HG02678 (cell line): ENCODE data around the gene SLC24A1.

Experiments
- ATAC-seq: cut with Tn5 transposase; IDR thresholded peaks from one replicate; pipeline ENCODE4 v1.9.1; 2021; ENCODE audit warnings: mild to moderate bottlenecking, moderate library complexity; ENCODE audit not compliant: unreplicated experiment

SLC24A1 gene

GRCh38 chr15:65621638-65622037, at the start of gene SLC24A1:
Gene SLC24A1 (plus strand): TSS chr15:65621938. CDS start chr15:65624081, 2,143 bp downstream.
- ATAC-seq, result no peak

- no peak for ATAC-seq
These were observed 49.8 kb upstream of the SLC24A1 start for GRCh38 chr15:65571971-65572370.

GRCh38 chr15:65576664-65577063, 45.1 kb upstream of the SLC24A1 start:
- ATAC-seq, result no peak

- no peak for ATAC-seq
These were observed 44.4 kb upstream of the SLC24A1 start for GRCh38 chr15:65577129-65577996.

GRCh38 chr15:65578904-65579728, 42.6 kb upstream of the SLC24A1 start:
- no peak for ATAC-seq

GRCh38 chr15:65579762-65580161, 42.0 kb upstream of the SLC24A1 start:
- no peak for ATAC-seq

GRCh38 chr15:65580287-65580686, 41.5 kb upstream of the SLC24A1 start:
- ATAC-seq, result no peak

- no peak for ATAC-seq
These were observed 38.0 kb upstream of the SLC24A1 start for GRCh38 chr15:65583701-65584100.

GRCh38 chr15:65584241-65584640, 37.5 kb upstream of the SLC24A1 start:
- ATAC-seq, result no peak

GRCh38 chr15:65587094-65587493, 34.6 kb upstream of the SLC24A1 start:
- ATAC-seq, result no peak

- ATAC-seq, result no peak
These were observed 25.8 kb upstream of the SLC24A1 start for GRCh38 chr15:65595960-65596359.

GRCh38 chr15:65598468-65598867, 23.3 kb upstream of the SLC24A1 start:
- ATAC-seq, result no peak

- ATAC-seq, result no peak
These were observed 22.1 kb upstream of the SLC24A1 start for GRCh38 chr15:65599677-65600076.

- no peak for ATAC-seq
These were observed 18.6 kb upstream of the SLC24A1 start for GRCh38 chr15:65603134-65603533.

GRCh38 chr15:65603559-65603958, 18.2 kb upstream of the SLC24A1 start:
- ATAC-seq, result no peak

GRCh38 chr15:65610871-65611718, 10.6 kb upstream of the SLC24A1 start, which contains the start of gene INTS14:
Gene INTS14 (minus strand): TSS chr15:65611131. CDS start chr15:65607380, 3,751 bp downstream.
- peak; percentile 95 for ATAC-seq

- ATAC-seq, result no peak
These were observed 9.7 kb upstream of the SLC24A1 start for GRCh38 chr15:65611888-65612615.

GRCh38 chr15:65612616-65612946, 9.2 kb upstream of the SLC24A1 start:
- no peak for ATAC-seq

GRCh38 chr15:65612949-65613744, 8.6 kb upstream of the SLC24A1 start:
- ATAC-seq, result no peak
